Astrocyte (in vitro differentiated cells and primary cell): Measurements from ENCODE around the gene MAGI3.

ENCODE experiments used
- EZH2 ChIP-seq: IDR thresholded peaks from 2 replicates; pipeline ENCODE4 v1.6.1; 2012; ENCODE audit warnings: mild to moderate bottlenecking, low read length, inconsistent platforms; ENCODE audit not compliant: insufficient read depth
- TF ChIP-seq, protein P1 (sequence below): IDR thresholded peaks from 2 replicates; pipeline ENCODE4 v1.5.1; 2011; ENCODE audit warnings: low read depth, mild to moderate bottlenecking, inconsistent platforms, low read length, moderate library complexity; ENCODE audit not compliant: insufficient read depth

- TF ChIP-seq, protein P1, sequence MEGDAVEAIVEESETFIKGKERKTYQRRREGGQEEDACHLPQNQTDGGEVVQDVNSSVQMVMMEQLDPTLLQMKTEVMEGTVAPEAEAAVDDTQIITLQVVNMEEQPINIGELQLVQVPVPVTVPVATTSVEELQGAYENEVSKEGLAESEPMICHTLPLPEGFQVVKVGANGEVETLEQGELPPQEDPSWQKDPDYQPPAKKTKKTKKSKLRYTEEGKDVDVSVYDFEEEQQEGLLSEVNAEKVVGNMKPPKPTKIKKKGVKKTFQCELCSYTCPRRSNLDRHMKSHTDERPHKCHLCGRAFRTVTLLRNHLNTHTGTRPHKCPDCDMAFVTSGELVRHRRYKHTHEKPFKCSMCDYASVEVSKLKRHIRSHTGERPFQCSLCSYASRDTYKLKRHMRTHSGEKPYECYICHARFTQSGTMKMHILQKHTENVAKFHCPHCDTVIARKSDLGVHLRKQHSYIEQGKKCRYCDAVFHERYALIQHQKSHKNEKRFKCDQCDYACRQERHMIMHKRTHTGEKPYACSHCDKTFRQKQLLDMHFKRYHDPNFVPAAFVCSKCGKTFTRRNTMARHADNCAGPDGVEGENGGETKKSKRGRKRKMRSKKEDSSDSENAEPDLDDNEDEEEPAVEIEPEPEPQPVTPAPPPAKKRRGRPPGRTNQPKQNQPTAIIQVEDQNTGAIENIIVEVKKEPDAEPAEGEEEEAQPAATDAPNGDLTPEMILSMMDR, result no peak
- TF ChIP-seq EZH2, result no peak
Measured at GRCh38 chr1:113444857-113445256, 54.5 kb downstream of the MAGI3 start.
